Endothelial cell of umbilical vein (primary cell): Measurements from ENCODE around the gene RPL21.

Experiments
- CTCF ChIP-seq, 2 donors: IDR thresholded peaks; 1 replicate in 1 of 2; 2 replicates in 1 of 2; pipeline ENCODE4 v1.5.1; 2011; ENCODE audit warnings: low read length in 2 of 2, mild to moderate bottlenecking in 2 of 2, moderate library complexity in 2 of 2, control low read depth in 1 of 2, inconsistent platforms in 1 of 2, low read depth in 1 of 2; ENCODE audit not compliant: insufficient read depth in 1 of 2; ENCODE audit errors: extremely low read depth in 1 of 2
- EZH2 ChIP-seq: IDR thresholded peaks from 2 replicates; pipeline ENCODE4 v1.6.1; 2012; ENCODE audit warnings: borderline replicate concordance, low read depth, mild to moderate bottlenecking, moderate library complexity, low read length, inconsistent platforms; ENCODE audit not compliant: severe bottlenecking
- FOS ChIP-seq: IDR thresholded peaks from 2 replicates; pipeline ENCODE4 v1.6.1; 2011; ENCODE audit warnings: mild to moderate bottlenecking, low read length, moderate library complexity, borderline replicate concordance; ENCODE audit not compliant: insufficient read depth
- GATA2 ChIP-seq: IDR thresholded peaks from 2 replicates; pipeline ENCODE4 v1.7.0; 2011; ENCODE audit warnings: low read depth, mild to moderate bottlenecking, moderate library complexity, mixed read lengths, low read length; ENCODE audit not compliant: insufficient read length, insufficient read depth
- JUN ChIP-seq: IDR thresholded peaks from 2 replicates; pipeline ENCODE4 v1.6.1; 2011; ENCODE audit warnings: borderline replicate concordance, low read depth; ENCODE audit not compliant: insufficient read length, insufficient read depth
- MAX ChIP-seq: IDR thresholded peaks from 2 replicates; pipeline ENCODE4 v1.6.1; 2011; ENCODE audit not compliant: insufficient read depth, insufficient read length
- MYC ChIP-seq: IDR thresholded peaks from one replicate; pipeline ENCODE4 v1.6.1; 2011; ENCODE audit warnings: mild to moderate bottlenecking, low read depth, low read length
- POLR2A ChIP-seq: IDR thresholded peaks from 2 replicates; pipeline ENCODE4 v1.6.1; 2012; ENCODE audit warnings: low read depth, mild to moderate bottlenecking, control low read depth, low read length
- POLR2AphosphoS5 ChIP-seq: IDR thresholded peaks from 2 replicates; pipeline ENCODE4 v1.6.1; 2012; ENCODE audit warnings: low read depth, mild to moderate bottlenecking, control low read depth, low read length, moderate library complexity; ENCODE audit not compliant: insufficient read depth

GRCh38 chr13:27296496-27296895, 45.1 kb downstream of the RPL21 start:
- TF ChIP-seq CTCF (IDR thresholded peaks at IDR 0.05; ENCODE audit: extremely low read depth in 1 of 2, insufficient read depth in 1 of 2, low read depth in 1 of 2, low read length in 2 of 2) (no peak), POLR2AphosphoS5 (no peak), POLR2A (no peak), MAX (no peak), EZH2 (no peak), FOS (no peak), MYC (no peak), JUN (no peak), GATA2 (no peak)
